Measurements from ENCODE around the gene SPTBN1. TPM values are rescaled to one million over a fixed set of nuclear protein-coding genes. Genes with fewer than 3 reads are reported as not detected.
A peak's percentile ranks its signal among the peaks of the same experiment; 100 is the strongest.

Gene SPTBN1
- total and polyA plus RNA-seq, 2 of the 13 experiments (the other 11 are each of a cell fraction or from before 2014, with no cell fraction given) = 123 to 299 TPM

DNA sequence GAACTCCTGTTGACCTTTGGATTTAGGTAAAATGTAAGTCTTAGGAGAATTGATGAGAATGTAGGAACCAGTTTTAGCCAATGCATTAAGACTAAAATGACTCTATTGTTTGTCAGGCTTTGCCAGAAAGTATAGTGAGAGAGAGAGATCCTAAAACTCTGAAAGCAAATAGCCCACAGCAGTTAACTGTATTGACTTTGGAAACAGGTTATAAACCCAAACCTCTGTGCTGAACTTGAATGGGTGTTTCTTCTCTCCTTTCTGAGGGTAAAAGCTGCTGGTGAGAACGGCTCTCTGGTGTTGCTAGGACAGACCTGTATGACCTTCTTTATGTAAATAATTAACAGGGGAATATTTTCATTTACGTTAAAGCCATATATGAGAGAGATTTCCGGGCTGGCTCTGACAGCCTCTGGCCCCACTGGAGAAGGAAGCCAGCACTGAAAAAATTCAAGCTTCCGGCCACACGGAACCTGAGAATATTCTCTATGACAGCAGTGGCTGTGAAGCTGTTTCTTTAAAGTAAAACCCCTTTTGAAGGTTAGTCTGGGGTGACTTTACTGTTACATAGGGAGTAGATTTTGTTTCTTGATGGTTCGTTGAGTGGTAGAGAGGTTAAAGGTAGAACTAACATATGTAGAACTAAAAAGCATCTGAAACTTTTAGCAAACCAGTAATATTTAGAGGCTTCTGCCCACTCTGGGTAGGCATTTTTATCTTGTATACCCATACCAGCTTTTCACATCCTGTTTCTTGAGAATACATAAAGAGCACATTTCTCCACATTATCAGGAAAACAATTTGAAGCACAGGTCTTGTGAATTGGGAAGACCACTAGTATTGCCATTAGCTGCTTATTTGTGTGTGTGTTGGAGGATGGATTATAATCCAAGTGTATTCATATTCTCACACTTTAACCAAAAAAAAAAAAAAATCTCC is 123.8 kb downstream of the SPTBN1 start:
- Histone ChIP-seq H3K79me2 (ENCODE audit: insufficient read depth, low read length) (peaks cover 96% of the 10 kb centered on the region), H3K4me3 (replicated peaks in 1 of 3; ENCODE audit: insufficient read depth in 1 of 3, low read depth in 2 of 3, low read length in 3 of 3) (peak overlapping the region; percentile 27 to 51 (median 40); a peak in 4 of 6 replicates), H3K9me3 (ENCODE audit: low read length) (no peaks in the 10 kb centered on the region), H2AFZ (ENCODE audit: low read length) (no peak overlapping the region), H4K20me1 (ENCODE audit: insufficient read depth, low read length) (peaks cover 81% of the 10 kb centered on the region), H3K4me1 (ENCODE audit: insufficient read depth, low read length) (peaks cover 100% of the 10 kb centered on the region), H3K27ac (ENCODE audit: extremely low read length, insufficient read depth, low read length) (peak overlapping the region; percentile 80), H3K36me3 (replicated peaks in 1 of 2; ENCODE audit: control insufficient read depth in 1 of 2, insufficient read depth in 2 of 2, low read length in 2 of 2) (peaks cover 14 to 53% of the 10 kb centered on the region in 2 experiments), H3K4me2 (ENCODE audit: low read depth, low read length) (peak overlapping the region; percentile 71), H3K27me3 (ENCODE audit: control insufficient read depth in 1 of 2, insufficient read depth in 2 of 2, low read length in 2 of 2) (no peaks in the 10 kb centered on the region), H3K9ac (ENCODE audit: insufficient read depth, low read depth, low read length) (peak overlapping the region; percentile 69)
- intact Hi-C loops (cut with micrococcal nuclease; ENCODE audit: unreplicated experiment) = loop anchor here (1.0 to 5.0 kb wide), 3 partner anchors 9 to 48 kb away; no protein-coding TSS in a partner anchor
- in situ Hi-C loops (cut with HindIII; ENCODE audit: extremely low pct_ligation_motif_present, low pct_unique_long_range_greater_than_20kb) = no loop called here
- TSS peak; percentile 45 for BruUV-seq (replicated peaks)
- CTCF ChIA-PET (ENCODE audit: low intra/inter-chr PET ratio, low total read pairs) = interaction anchor here (1.3 kb wide), 1 partner anchor 10 kb away, joined by 3 read pairs; no protein-coding TSS in a partner anchor
- POLR2A ChIA-PET = interaction anchor here (0.8 to 5.0 kb wide), 18 partner anchors 8 to 87 kb away, joined by 3 to 51 read pairs (median 5); no protein-coding TSS in a partner anchor
- ATAC-seq (peak; percentile 89), DNase-seq (ENCODE audit: low spot score) (peak; percentile 97), FAIRE-seq (peak; percentile 67)
- WGBS (ENCODE audit: low lambda C conversion rate) = 2% methylated on average over 6 of the region's 6 CpGs
- TF ChIP-seq, protein P1, sequence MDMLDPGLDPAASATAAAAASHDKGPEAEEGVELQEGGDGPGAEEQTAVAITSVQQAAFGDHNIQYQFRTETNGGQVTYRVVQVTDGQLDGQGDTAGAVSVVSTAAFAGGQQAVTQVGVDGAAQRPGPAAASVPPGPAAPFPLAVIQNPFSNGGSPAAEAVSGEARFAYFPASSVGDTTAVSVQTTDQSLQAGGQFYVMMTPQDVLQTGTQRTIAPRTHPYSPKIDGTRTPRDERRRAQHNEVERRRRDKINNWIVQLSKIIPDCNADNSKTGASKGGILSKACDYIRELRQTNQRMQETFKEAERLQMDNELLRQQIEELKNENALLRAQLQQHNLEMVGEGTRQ (IDR thresholded peaks at IDR 0.05; ENCODE audit: low read depth, low read length) = no peak
- TF ChIP-seq, protein P1 (CRISPR knock-in tag; IDR thresholded peaks at IDR 0.05; ENCODE audit: borderline replicate concordance) = peak; percentile 85; the same call in 1 of the 2 replicates
- TF ChIP-seq ZNF326 (CRISPR knock-in tag; IDR thresholded peaks at IDR 0.05; ENCODE audit: borderline replicate concordance) (no peak), ZBTB3 (CRISPR knock-in tag; IDR thresholded peaks at IDR 0.05; ENCODE audit: borderline replicate concordance, low read depth) (no peak), SP5 (CRISPR knock-in tag; IDR thresholded peaks at IDR 0.05; ENCODE audit: borderline replicate concordance, low read depth) (peak; percentile 30; the same call in 1 of the 2 replicates), ZNF674 (CRISPR knock-in tag; IDR thresholded peaks at IDR 0.05; ENCODE audit: low read depth) (no peak), TCF7L2 (IDR thresholded peaks at IDR 0.05; ENCODE audit: low read depth, low read length) (no peak), MEIS1 (CRISPR knock-in tag; IDR thresholded peaks at IDR 0.05; ENCODE audit: borderline replicate concordance) (no peak), REL (CRISPR knock-in tag; conservative IDR thresholded peaks at IDR 0.05) (no peak), ZNF607 (CRISPR knock-in tag; IDR thresholded peaks at IDR 0.05; ENCODE audit: borderline replicate concordance) (no peak), KLF12 (CRISPR knock-in tag; IDR thresholded peaks at IDR 0.05; ENCODE audit: borderline replicate concordance) (no peak), ZNF121 (CRISPR knock-in tag; IDR thresholded peaks at IDR 0.05) (peak; percentile 29; the same call in 1 of the 2 replicates), REXO4 (CRISPR knock-in tag; IDR thresholded peaks at IDR 0.05; ENCODE audit: borderline replicate concordance) (no peak), ZNF24 (IDR thresholded peaks at IDR 0.05) (no peak), RCOR2 (CRISPR knock-in tag; IDR thresholded peaks at IDR 0.05) (peak; percentile 86), POLR2AphosphoS5 (IDR thresholded peaks at IDR 0.05; ENCODE audit: low read depth, low read length) (peak; percentile 54; the same call in 1 of the 2 replicates), ZNF660 (CRISPR knock-in tag; IDR thresholded peaks at IDR 0.05; ENCODE audit: borderline replicate concordance, low read depth) (no peak)
- TF ChIP-seq, protein P2, sequence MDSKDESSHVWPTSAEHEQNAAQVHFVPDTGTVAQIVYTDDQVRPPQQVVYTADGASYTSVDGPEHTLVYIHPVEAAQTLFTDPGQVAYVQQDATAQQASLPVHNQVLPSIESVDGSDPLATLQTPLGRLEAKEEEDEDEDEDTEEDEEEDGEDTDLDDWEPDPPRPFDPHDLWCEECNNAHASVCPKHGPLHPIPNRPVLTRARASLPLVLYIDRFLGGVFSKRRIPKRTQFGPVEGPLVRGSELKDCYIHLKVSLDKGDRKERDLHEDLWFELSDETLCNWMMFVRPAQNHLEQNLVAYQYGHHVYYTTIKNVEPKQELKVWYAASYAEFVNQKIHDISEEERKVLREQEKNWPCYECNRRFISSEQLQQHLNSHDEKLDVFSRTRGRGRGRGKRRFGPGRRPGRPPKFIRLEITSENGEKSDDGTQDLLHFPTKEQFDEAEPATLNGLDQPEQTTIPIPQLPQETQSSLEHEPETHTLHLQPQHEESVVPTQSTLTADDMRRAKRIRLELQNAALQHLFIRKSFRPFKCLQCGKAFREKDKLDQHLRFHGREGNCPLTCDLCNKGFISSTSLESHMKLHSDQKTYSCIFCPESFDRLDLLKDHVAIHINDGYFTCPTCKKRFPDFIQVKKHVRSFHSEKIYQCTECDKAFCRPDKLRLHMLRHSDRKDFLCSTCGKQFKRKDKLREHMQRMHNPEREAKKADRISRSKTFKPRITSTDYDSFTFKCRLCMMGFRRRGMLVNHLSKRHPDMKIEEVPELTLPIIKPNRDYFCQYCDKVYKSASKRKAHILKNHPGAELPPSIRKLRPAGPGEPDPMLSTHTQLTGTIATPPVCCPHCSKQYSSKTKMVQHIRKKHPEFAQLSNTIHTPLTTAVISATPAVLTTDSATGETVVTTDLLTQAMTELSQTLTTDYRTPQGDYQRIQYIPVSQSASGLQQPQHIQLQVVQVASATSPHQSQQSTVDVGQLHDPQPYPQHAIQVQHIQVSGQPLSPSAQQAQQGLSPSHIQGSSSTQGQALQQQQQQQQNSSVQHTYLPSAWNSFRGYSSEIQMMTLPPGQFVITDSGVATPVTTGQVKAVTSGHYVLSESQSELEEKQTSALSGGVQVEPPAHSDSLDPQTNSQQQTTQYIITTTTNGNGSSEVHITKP (CRISPR knock-in tag; IDR thresholded peaks at IDR 0.05; ENCODE audit: low read depth) = 0 out of 2 replicates have a peak, but pooled peaks have one; percentile 36
